SK-N-MC (cell line): ENCODE measurements around the gene TEDC2.

Experiments
- FOXP2 ChIP-seq: optimal IDR thresholded peaks from 2 replicates; pipeline ENCODE3; 2011; ENCODE audit warnings: mild to moderate bottlenecking, moderate library complexity; ENCODE audit not compliant: insufficient read depth; ENCODE audit errors: extremely low read length, control extremely low read depth
- POLR2AphosphoS5 ChIP-seq: IDR thresholded peaks from 2 replicates; pipeline ENCODE4 v1.6.1; 2012; ENCODE audit warnings: mild to moderate bottlenecking, low read depth, low read length, borderline replicate concordance

DNA sequence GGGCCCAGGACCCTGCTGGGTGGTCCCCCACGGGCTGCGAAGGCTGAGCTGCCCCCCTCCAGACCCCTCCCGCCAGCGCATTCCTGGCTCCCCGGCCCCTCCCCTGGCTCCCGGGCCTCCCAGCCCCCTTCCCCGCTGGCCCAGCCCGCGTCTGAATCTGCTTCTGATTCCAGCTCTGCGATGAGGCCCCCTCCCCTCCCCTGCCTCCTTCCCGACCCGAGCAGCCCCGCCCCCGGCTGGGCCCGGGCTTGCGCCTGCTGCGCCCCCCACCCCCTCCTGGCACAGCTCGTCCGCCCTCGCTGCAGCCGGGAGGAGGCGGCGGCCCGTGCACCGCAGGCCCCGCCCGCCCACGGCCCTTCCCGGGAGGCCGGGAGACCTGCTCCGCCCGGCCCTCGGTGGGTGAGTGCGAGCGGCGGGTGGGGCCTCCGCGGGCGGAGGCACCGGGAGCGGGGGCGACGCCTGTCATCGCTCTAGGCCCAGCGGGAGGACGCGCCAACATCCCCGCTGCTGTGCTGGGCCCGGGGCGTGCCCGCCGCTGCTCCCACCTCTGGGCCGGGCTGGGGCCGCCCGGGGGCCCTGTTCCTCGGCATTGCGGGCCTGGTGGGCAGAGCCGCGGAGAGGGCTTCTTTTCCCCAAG is 11.2 kb downstream of the TEDC2 start, which contains the start of gene NTN3:
- TF ChIP-seq POLR2AphosphoS5 = 0 out of 2 replicates have a peak, but pooled peaks have one; percentile 4
- TF ChIP-seq FOXP2 = no peak
